DOHH2 (cell line): Measurements from ENCODE around the gene HAO2.
"Not testable (repeated sequence)": the region's sequence is repeated elsewhere in the genome, so short reads cannot be mapped to it uniquely, and the experiment has no call there.

Experiments
- H3F3A ChIP-seq: fragments of 200-600 bp; sonication (generic), shearing (Covaris generic); 2 replicates; pipeline ENCODE4 v1.6.0; 2016; ENCODE audit warnings: antibody characterized with exemption, mild to moderate bottlenecking; ENCODE audit not compliant: control insufficient read depth, insufficient read depth
- H3K27ac ChIP-seq: fragments of 200-600 bp; sonication (generic); 2 replicates; pipeline ENCODE4 v1.5.1; 2014; ENCODE audit warnings: low read depth, mild to moderate bottlenecking, low read length, moderate library complexity
- H3K27me3 ChIP-seq: fragments of 200-600 bp; sonication (generic); 2 replicates; pipeline ENCODE4 v1.6.1; 2014; ENCODE audit warnings: mild to moderate bottlenecking, low read length, mixed read lengths; ENCODE audit not compliant: control insufficient read depth
- H3K36me3 ChIP-seq: fragments of 200-600 bp; sonication (generic); 2 replicates; pipeline ENCODE4 v1.6.1; 2014; ENCODE audit warnings: mild to moderate bottlenecking, low read length, moderate library complexity, mixed read lengths; ENCODE audit not compliant: control insufficient read depth
- H3K4me1 ChIP-seq: fragments of 200-600 bp; sonication (generic); 2 replicates; pipeline ENCODE4 v1.6.1; 2014; ENCODE audit warnings: mild to moderate bottlenecking, low read length, mixed read lengths; ENCODE audit not compliant: control insufficient read depth
- H3K4me2 ChIP-seq: fragments of 200-600 bp; sonication (generic); 2 replicates; pipeline ENCODE4 v1.6.0; 2014; ENCODE audit warnings: mild to moderate bottlenecking, low read length, moderate library complexity
- H3K4me3 ChIP-seq: fragments of 200-600 bp; sonication (generic); 2 replicates; pipeline ENCODE4 v1.5.1; 2014; ENCODE audit warnings: mild to moderate bottlenecking, low read length, mixed read lengths
- H3K79me2 ChIP-seq: fragments of 200-600 bp; sonication (generic); 2 replicates; pipeline ENCODE4 v1.6.1; 2014; ENCODE audit warnings: mild to moderate bottlenecking, low read length, mixed read lengths; ENCODE audit not compliant: control insufficient read depth
- H3K9me2 ChIP-seq: fragments of 200-600 bp; sonication (generic); replicated peaks from 2 replicates; pipeline ENCODE4 v1.6.1; 2014; ENCODE audit warnings: mild to moderate bottlenecking, low read length, mixed read lengths; ENCODE audit not compliant: control insufficient read depth
- H3K9me3 ChIP-seq: fragments of 200-600 bp; sonication (generic); 2 replicates; pipeline ENCODE4 v1.6.1; 2014; ENCODE audit warnings: antibody characterized with exemption, low read length, mixed read lengths; ENCODE audit not compliant: control insufficient read depth, insufficient read depth
- H4K20me1 ChIP-seq: fragments of 200-600 bp; sonication (generic); 2 replicates; pipeline ENCODE4 v1.6.0; 2014; ENCODE audit warnings: low read depth, mild to moderate bottlenecking, antibody characterized with exemption, low read length, moderate library complexity; ENCODE audit not compliant: control insufficient read depth, insufficient read depth
- CTCF ChIP-seq: fragments of 200-600 bp; sonication (generic); IDR thresholded peaks from one replicate; pipeline ENCODE4 v1.5.1; 2014; ENCODE audit warnings: antibody characterized with exemption, mild to moderate bottlenecking, low read depth, low read length; ENCODE audit not compliant: poor library complexity, severe bottlenecking
- EZH2phosphoT487 ChIP-seq: fragments of 200-600 bp; sonication (generic); IDR thresholded peaks from 2 replicates; pipeline ENCODE4 v1.6.1; 2017; ENCODE audit warnings: borderline replicate concordance, mild to moderate bottlenecking, antibody characterized with exemption, low read length, moderate library complexity, mixed read lengths

HAO2 gene

GRCh38 chr1:119374208-119374874, 5.8 kb downstream of the HAO2 start:
- H3F3A ChIP-seq, result no peaks in the 10 kb centered on the region
- H3K4me2 ChIP-seq, result no peak overlapping the region
- no peaks in the 10 kb centered on the region for H4K20me1 ChIP-seq
- no peaks in the 10 kb centered on the region for H3K79me2 ChIP-seq
- no peak overlapping the region for H3K27ac ChIP-seq
- H3K4me3 ChIP-seq, result no peak overlapping the region
- H3K4me1 ChIP-seq, result no peaks in the 10 kb centered on the region
- no peaks in the 10 kb centered on the region for H3K36me3 ChIP-seq
- H3K27me3 ChIP-seq, result no peaks in the 10 kb centered on the region; the same call in 1 of the 2 replicates
- TF ChIP-seq CTCF, result no peak
- H3K9me2 ChIP-seq, result no peaks in the 10 kb centered on the region
- H3K9me3 ChIP-seq, result no peaks in the 10 kb centered on the region

GRCh38 chr1:119375366-119375765, 6.8 kb downstream of the HAO2 start:
- no peaks in the 10 kb centered on the region for H3K36me3 ChIP-seq

GRCh38 chr1:119376594-119376993, 8.0 kb downstream of the HAO2 start:
- H3K4me1 ChIP-seq, result no peaks in the 10 kb centered on the region
- no peaks in the 10 kb centered on the region for H3K79me2 ChIP-seq
- H4K20me1 ChIP-seq, result no peaks in the 10 kb centered on the region
- no peak overlapping the region for H3K4me2 ChIP-seq
- H3K9me3 ChIP-seq, result no peaks in the 10 kb centered on the region
- TF ChIP-seq EZH2phosphoT487 (no peak), CTCF (no peak)
- no peaks in the 10 kb centered on the region for H3K36me3 ChIP-seq
- H3F3A ChIP-seq, result no peaks in the 10 kb centered on the region
- H3K9me2 ChIP-seq, result no peaks in the 10 kb centered on the region
- no peak overlapping the region for H3K27ac ChIP-seq
- H3K27me3 ChIP-seq, result no peaks in the 10 kb centered on the region; the same call in 1 of the 2 replicates
- H3K4me3 ChIP-seq, result no peak overlapping the region

More at GRCh38 chr1:119375366-119375765, 6.8 kb downstream of the HAO2 start:
- H3K4me2 ChIP-seq, result no peak overlapping the region
- H3K9me2 ChIP-seq, result no peaks in the 10 kb centered on the region
- H3F3A ChIP-seq, result no peaks in the 10 kb centered on the region
- no peaks in the 10 kb centered on the region for H3K79me2 ChIP-seq
- H3K27ac ChIP-seq, result no peak overlapping the region
- H4K20me1 ChIP-seq, result no peaks in the 10 kb centered on the region
- TF ChIP-seq EZH2phosphoT487 (no peak), CTCF (no peak)
- H3K4me1 ChIP-seq, result no peaks in the 10 kb centered on the region
- no peaks in the 10 kb centered on the region for H3K9me3 ChIP-seq
- H3K27me3 ChIP-seq, result no peaks in the 10 kb centered on the region; the same call in 1 of the 2 replicates
- H3K4me3 ChIP-seq, result no peak overlapping the region

- H3K4me3 ChIP-seq, H3K79me2 ChIP-seq, H3K9me3 ChIP-seq, H3K4me2 ChIP-seq, H3K4me1 ChIP-seq, H3K9me2 ChIP-seq, H3K27me3 ChIP-seq, H4K20me1 ChIP-seq, H3F3A ChIP-seq, H3K36me3 ChIP-seq, H3K27ac ChIP-seq: not testable (repeated sequence)
These were observed 9.0 kb downstream of the HAO2 start for GRCh38 chr1:119377594-119377993.
